Ishikawa (cell line): ENCODE measurements around the gene BTBD9.

Source experiments
- CEBPB ChIP-seq: IDR thresholded peaks from 2 replicates; pipeline ENCODE4 v1.6.1; 2012
- CREB1 ChIP-seq: IDR thresholded peaks from 2 replicates; pipeline ENCODE4 v1.6.1; 2012; ENCODE audit warnings: low read depth
- EGR1 ChIP-seq: IDR thresholded peaks from 2 replicates; pipeline ENCODE4 v1.6.1; 2012
- EP300 ChIP-seq: IDR thresholded peaks from 2 replicates; pipeline ENCODE4 v1.6.1; 2012; ENCODE audit warnings: borderline replicate concordance
- RAD21 ChIP-seq: IDR thresholded peaks from 2 replicates; pipeline ENCODE4 v1.6.1; 2012; ENCODE audit warnings: low read depth
- REST ChIP-seq: IDR thresholded peaks from 2 replicates; pipeline ENCODE4 v1.6.1; 2012; ENCODE audit warnings: low read depth, mild to moderate bottlenecking
- TAF1 ChIP-seq: IDR thresholded peaks from 2 replicates; pipeline ENCODE4 v1.6.1; 2012; ENCODE audit warnings: low read depth, mild to moderate bottlenecking
- YY1 ChIP-seq: IDR thresholded peaks from 2 replicates; pipeline ENCODE4 v1.6.1; 2012; ENCODE audit warnings: low read depth

- TF ChIP-seq EGR1 (no peak), CEBPB (no peak), RAD21 (no peak), YY1 (no peak), REST (no peak), CREB1 (no peak), TAF1 (no peak), EP300 (no peak)
These were observed 431.7 kb downstream of the BTBD9 start for GRCh38 chr6:38208028-38208427.
